ENCODE results near the gene ROR1.
A peak's percentile ranks its signal among the peaks of the same experiment; 100 is the strongest.

Gene ROR1

GRCh38 chr1:63868268-63868781 lies 94.5 kb downstream of the ROR1 start:
- H3K36me3 ChIP-seq (ENCODE audit: control insufficient read depth in 2 of 2, insufficient read depth in 1 of 2, low read length in 2 of 2): no peaks in the 10 kb centered on the region
- ChIA-PET CTCF (interaction anchor here (0.7 to 1.6 kb wide), 3 partner anchors 268 to 378 kb away, joined by 3 to 4 read pairs (median 3); no protein-coding TSS in a partner anchor), POLR2A (interaction anchor here (0.6 kb wide), 1 partner anchor 194 kb away, joined by 3 read pairs; no protein-coding TSS in a partner anchor)
- no peaks in the 10 kb centered on the region for H3K9me3 ChIP-seq (ENCODE audit: control insufficient read depth, insufficient read depth, low read depth, low read length)
- no peak overlapping the region for H3K27ac ChIP-seq (ENCODE audit: extremely low read depth, low read depth, low read length)
- H3K4me3 ChIP-seq (ENCODE audit: low read depth, low read length): no peak overlapping the region
- H3K4me1 ChIP-seq (ENCODE audit: control insufficient read depth, insufficient read depth, low read length): peaks cover 14% of the 10 kb centered on the region; the same call in 1 of the 2 replicates
- no peak for TF ChIP-seq BCL11B (tag by site-specific recombination; IDR thresholded peaks at IDR 0.05; ENCODE audit: low read depth)
- no peak for TF ChIP-seq SETDB1 (IDR thresholded peaks at IDR 0.05; ENCODE audit: insufficient read length, low read length)
- TF ChIP-seq PRDM10 (tag by site-specific recombination; IDR thresholded peaks at IDR 0.05): peak; percentile 67
- TF ChIP-seq ZNF529 (tag by site-specific recombination; IDR thresholded peaks at IDR 0.05; ENCODE audit: insufficient replicate concordance): no peak
- TF ChIP-seq ZNF629 (tag by site-specific recombination; IDR thresholded peaks at IDR 0.05): 0 out of 2 replicates have a peak, but pooled peaks have one; percentile 18
- TF ChIP-seq, protein P1, sequence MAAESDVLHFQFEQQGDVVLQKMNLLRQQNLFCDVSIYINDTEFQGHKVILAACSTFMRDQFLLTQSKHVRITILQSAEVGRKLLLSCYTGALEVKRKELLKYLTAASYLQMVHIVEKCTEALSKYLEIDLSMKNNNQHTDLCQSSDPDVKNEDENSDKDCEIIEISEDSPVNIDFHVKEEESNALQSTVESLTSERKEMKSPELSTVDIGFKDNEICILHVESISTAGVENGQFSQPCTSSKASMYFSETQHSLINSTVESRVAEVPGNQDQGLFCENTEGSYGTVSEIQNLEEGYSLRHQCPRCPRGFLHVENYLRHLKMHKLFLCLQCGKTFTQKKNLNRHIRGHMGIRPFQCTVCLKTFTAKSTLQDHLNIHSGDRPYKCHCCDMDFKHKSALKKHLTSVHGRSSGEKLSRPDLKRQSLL (tag by site-specific recombination; IDR thresholded peaks at IDR 0.05): peak; percentile 78
- TF ChIP-seq, protein P2, sequence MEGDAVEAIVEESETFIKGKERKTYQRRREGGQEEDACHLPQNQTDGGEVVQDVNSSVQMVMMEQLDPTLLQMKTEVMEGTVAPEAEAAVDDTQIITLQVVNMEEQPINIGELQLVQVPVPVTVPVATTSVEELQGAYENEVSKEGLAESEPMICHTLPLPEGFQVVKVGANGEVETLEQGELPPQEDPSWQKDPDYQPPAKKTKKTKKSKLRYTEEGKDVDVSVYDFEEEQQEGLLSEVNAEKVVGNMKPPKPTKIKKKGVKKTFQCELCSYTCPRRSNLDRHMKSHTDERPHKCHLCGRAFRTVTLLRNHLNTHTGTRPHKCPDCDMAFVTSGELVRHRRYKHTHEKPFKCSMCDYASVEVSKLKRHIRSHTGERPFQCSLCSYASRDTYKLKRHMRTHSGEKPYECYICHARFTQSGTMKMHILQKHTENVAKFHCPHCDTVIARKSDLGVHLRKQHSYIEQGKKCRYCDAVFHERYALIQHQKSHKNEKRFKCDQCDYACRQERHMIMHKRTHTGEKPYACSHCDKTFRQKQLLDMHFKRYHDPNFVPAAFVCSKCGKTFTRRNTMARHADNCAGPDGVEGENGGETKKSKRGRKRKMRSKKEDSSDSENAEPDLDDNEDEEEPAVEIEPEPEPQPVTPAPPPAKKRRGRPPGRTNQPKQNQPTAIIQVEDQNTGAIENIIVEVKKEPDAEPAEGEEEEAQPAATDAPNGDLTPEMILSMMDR (tag by site-specific recombination; IDR thresholded peaks at IDR 0.05): 0 out of 2 replicates have a peak, but pooled peaks have one; percentile 23
- no peak for TF ChIP-seq ZSCAN30 (tag by site-specific recombination; IDR thresholded peaks at IDR 0.05)
- TF ChIP-seq ZNF16 (tag by site-specific recombination; IDR thresholded peaks at IDR 0.05; ENCODE audit: low read depth): no peak
- TF ChIP-seq ZNF600 (tag by site-specific recombination; IDR thresholded peaks at IDR 0.05): 0 out of 2 replicates have a peak, but pooled peaks have one; percentile 44
- peak; percentile 53; the same call in 1 of the 2 replicates for TF ChIP-seq ZBTB17 (tag by site-specific recombination; IDR thresholded peaks at IDR 0.05)

DNA sequence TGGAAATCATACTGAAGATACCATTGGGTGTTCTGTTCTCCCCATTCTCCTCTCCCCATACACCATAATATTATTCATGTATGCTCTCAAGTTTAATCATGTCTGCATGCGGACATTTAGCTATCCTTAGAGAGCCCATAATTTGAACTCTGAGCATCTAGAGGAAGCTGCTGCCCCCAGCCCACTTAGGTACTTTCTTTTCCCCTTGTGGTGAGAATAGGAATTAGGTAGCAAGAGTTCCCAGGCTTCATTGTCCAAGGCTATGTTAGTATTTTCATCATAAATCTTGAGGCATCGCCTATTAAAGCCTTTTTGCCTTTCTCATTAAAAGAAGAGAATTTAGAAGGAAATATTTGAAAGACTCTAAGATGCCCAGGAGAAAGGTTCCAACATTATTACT lies 96.3 kb downstream of the ROR1 start:
- H3K36me3 ChIP-seq (ENCODE audit: control insufficient read depth in 2 of 2, insufficient read depth in 1 of 2, low read length in 2 of 2): no peaks in the 10 kb centered on the region
- ChIA-PET CTCF (interaction anchor here (0.6 to 1.0 kb wide), 3 partner anchors 64 to 196 kb away, joined by 3 read pairs; no protein-coding TSS in a partner anchor), POLR2A (no interaction called here)
- TF ChIP-seq SP2 (tag by site-specific recombination; IDR thresholded peaks at IDR 0.05): no peak
- TF ChIP-seq PRDM1 (tag by site-specific recombination; IDR thresholded peaks at IDR 0.05): no peak
- TF ChIP-seq ZNF677 (tag by site-specific recombination; IDR thresholded peaks at IDR 0.05): no peak
- no peak overlapping the region for H3K27ac ChIP-seq (ENCODE audit: extremely low read depth, low read depth, low read length)
- H3K4me1 ChIP-seq (ENCODE audit: control insufficient read depth, insufficient read depth, low read length): peaks cover 14% of the 10 kb centered on the region; the same call in 1 of the 2 replicates
- H3K4me3 ChIP-seq (ENCODE audit: low read depth, low read length): no peak overlapping the region
- H3K9me3 ChIP-seq (ENCODE audit: control insufficient read depth, insufficient read depth, low read depth, low read length): no peaks in the 10 kb centered on the region

DNA sequence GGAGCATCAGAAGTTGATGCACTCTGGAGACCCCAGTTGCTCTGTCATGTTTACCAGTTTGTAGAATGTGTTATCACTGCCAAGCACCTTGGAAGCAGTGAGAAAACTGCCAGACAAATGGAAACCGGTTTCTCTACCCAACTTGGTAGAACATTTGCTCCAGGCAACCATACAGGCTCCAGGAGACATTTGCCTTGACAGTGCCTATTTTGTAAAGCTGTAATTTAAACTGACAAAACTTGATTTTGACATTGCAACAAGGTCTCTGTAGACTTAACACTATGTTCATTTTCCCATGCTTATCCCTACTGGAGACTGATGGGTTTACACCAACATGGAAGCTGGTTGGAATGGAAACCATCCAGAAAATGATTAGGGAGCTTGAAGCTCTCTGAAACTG lies 97.6 kb downstream of the ROR1 start:
- ChIA-PET CTCF (interaction anchor here (0.6 to 1.1 kb wide), 3 partner anchors 43 to 145 kb away, joined by 3 read pairs; no protein-coding TSS in a partner anchor), POLR2A (no interaction called here)
- no peak overlapping the region for H3K4me3 ChIP-seq (ENCODE audit: low read depth, low read length)
- no peaks in the 10 kb centered on the region for H3K9me3 ChIP-seq (ENCODE audit: control insufficient read depth, insufficient read depth, low read depth, low read length)
- H3K36me3 ChIP-seq (ENCODE audit: control insufficient read depth in 2 of 2, insufficient read depth in 1 of 2, low read length in 2 of 2): no peaks in the 10 kb centered on the region
- peaks cover 14% of the 10 kb centered on the region; the same call in 1 of the 2 replicates for H3K4me1 ChIP-seq (ENCODE audit: control insufficient read depth, insufficient read depth, low read length)
- no peak overlapping the region for H3K27ac ChIP-seq (ENCODE audit: extremely low read depth, low read depth, low read length)
- TF ChIP-seq ZNF223 (tag by site-specific recombination; IDR thresholded peaks at IDR 0.05) (no peak), ZNF341 (tag by site-specific recombination; IDR thresholded peaks at IDR 0.05; ENCODE audit: low read depth) (no peak), ZNF76 (tag by site-specific recombination; IDR thresholded peaks at IDR 0.05; ENCODE audit: borderline replicate concordance, low read depth) (no peak), PBX3 (CRISPR knock-in tag; IDR thresholded peaks at IDR 0.05) (no peak), ZNF311 (tag by site-specific recombination; IDR thresholded peaks at IDR 0.05; ENCODE audit: borderline replicate concordance) (no peak), ZNF335 (tag by site-specific recombination; conservative IDR thresholded peaks at IDR 0.05) (no peak), ZNF623 (tag by site-specific recombination; IDR thresholded peaks at IDR 0.05) (no peak), PRDM1 (tag by site-specific recombination; IDR thresholded peaks at IDR 0.05) (no peak)

Data from HEK293 (cell line).